Measurements from ENCODE around the gene RABL6. TPM values are rescaled to one million over a fixed set of nuclear protein-coding genes. Genes with fewer than 3 reads are reported as not detected.

RABL6 gene
- total RNA-seq, 2 donors from 2014 or later: 126 to 163 TPM

GRCh38 chr9:136773386-136774044, 34.2 kb upstream of the RABL6 start:
- intact Hi-C loops (cut with DNase I): no loop called here
- H3K27ac ChIP-seq: no peak overlapping the region
- no peak for TF ChIP-seq CTCF (IDR thresholded peaks at IDR 0.05)
- DNase-seq: no peak
- H3K27me3 ChIP-seq: no peaks in the 10 kb centered on the region
- H3K9ac ChIP-seq (ENCODE audit: low read depth in 2 of 2, low read length in 2 of 2): no peak overlapping the region
- H3K9me3 ChIP-seq: no peaks in the 10 kb centered on the region
- no peak overlapping the region for H3K4me3 ChIP-seq
- peaks cover 3% of the 10 kb centered on the region for H3K4me1 ChIP-seq
- no peaks in the 10 kb centered on the region for H3K36me3 ChIP-seq

DNA sequence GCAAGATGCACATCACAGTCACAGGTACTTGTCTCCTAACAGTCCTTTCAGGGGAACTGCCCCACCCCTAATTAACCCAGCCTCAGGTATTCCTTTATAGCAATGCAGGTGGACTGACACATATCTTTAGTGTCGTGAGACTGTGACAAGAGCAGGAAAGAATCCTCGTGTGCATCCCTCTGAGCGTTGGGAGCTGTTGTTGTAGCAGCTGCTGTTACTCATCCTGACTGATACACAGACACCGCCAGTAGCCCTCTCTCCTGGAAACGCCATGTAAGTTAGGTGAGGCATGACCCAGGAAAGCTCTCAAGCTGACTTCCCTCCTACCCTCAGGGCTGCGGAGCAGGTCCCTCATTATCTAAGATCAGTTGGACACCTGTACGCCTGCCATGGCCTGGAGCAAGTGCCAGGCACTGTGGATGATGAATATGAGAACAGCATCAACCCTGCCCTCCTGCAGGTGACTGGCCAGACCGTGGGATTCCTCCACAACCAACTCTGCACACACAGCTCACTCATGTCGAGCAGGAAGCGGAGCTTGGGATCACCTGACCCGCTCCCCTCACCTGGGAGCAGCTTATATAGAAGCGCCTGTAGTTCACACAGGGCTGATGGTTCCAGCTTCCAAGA, 33.2 kb upstream of the RABL6 start:
- no peaks in the 10 kb centered on the region for H3K9me3 ChIP-seq
- no peaks in the 10 kb centered on the region for H3K27me3 ChIP-seq
- no peak for TF ChIP-seq CTCF (IDR thresholded peaks at IDR 0.05)
- no peak for DNase-seq
- no peak overlapping the region for H3K4me3 ChIP-seq
- no peak overlapping the region for H3K9ac ChIP-seq (ENCODE audit: low read depth in 2 of 2, low read length in 2 of 2)
- no peaks in the 10 kb centered on the region for H3K36me3 ChIP-seq
- H3K4me1 ChIP-seq: peaks cover 3% of the 10 kb centered on the region
- intact Hi-C loops (cut with DNase I): no loop called here
- H3K27ac ChIP-seq: no peak overlapping the region

DNA sequence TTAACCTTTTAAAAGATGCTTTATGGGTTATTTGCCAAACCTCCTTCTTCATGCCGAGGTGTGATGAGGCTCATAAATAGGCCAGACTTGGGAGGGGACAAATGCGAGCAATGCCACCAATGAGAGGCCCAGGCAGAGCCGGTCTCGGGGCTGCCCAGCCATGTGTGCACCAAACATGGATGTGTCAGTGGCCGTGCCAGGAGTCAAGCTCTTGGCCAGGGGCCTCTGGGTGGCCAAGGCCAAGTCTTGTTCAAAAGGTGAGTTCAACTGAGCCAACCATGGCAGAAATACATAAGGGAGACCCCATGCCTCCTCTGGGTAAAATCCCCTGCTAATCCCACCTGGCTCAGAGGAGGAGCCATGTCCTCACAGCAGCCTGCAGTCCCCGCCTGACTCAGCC, 32.6 kb upstream of the RABL6 start:
- no peaks in the 10 kb centered on the region for H3K9me3 ChIP-seq
- H3K27me3 ChIP-seq: no peaks in the 10 kb centered on the region
- H3K36me3 ChIP-seq: no peaks in the 10 kb centered on the region
- no peak for DNase-seq
- H3K4me1 ChIP-seq: peaks cover 3% of the 10 kb centered on the region
- TF ChIP-seq CTCF (IDR thresholded peaks at IDR 0.05): no peak
- intact Hi-C loops (cut with DNase I): no loop called here
- H3K27ac ChIP-seq: no peak overlapping the region
- H3K9ac ChIP-seq (ENCODE audit: low read depth in 2 of 2, low read length in 2 of 2): no peak overlapping the region
- no peak overlapping the region for H3K4me3 ChIP-seq

DNA sequence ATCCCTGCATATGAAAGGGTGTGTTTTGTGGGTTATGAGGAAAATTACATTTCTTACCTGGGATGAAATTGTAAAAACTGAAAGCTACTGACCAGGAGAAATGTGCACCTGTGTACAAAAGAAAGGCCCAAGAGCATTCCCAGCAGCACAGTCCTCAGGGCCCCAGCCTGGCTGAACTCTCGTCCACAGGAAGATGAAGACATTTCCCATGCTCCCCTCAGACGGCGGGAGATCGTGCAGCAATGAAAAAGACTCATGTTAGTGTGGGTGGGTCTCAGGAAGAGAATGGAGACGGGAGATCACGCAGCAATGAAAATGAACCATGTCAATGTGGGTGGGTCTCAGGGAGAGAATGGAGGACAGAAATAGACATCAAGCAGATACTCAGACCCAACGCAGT, 30.8 kb upstream of the RABL6 start:
- Histone ChIP-seq H3K4me3 (no peak overlapping the region), H3K4me1 (peaks cover 3% of the 10 kb centered on the region)
- intact Hi-C loops (cut with DNase I): no loop called here

GRCh38 chr9:136777359-136777758, 30.4 kb upstream of the RABL6 start:
- no peak for TF ChIP-seq CTCF (IDR thresholded peaks at IDR 0.05)
- Histone ChIP-seq H3K9ac (ENCODE audit: low read depth in 2 of 2, low read length in 2 of 2) (no peak overlapping the region), H3K4me1 (peaks cover 3% of the 10 kb centered on the region), H3K4me3 (no peak overlapping the region), H3K27me3 (no peaks in the 10 kb centered on the region), H3K9me3 (no peaks in the 10 kb centered on the region), H3K27ac (peak overlapping the region; percentile 40), H3K36me3 (no peaks in the 10 kb centered on the region)
- intact Hi-C loops (cut with DNase I): no loop called here
- peak; percentile 73 for DNase-seq

More for the DNA sequence above, 30.8 kb upstream of the RABL6 start:
- H3K27ac ChIP-seq: peak overlapping the region; percentile 40
- no peak for DNase-seq
- no peaks in the 10 kb centered on the region for H3K9me3 ChIP-seq
- no peaks in the 10 kb centered on the region for H3K36me3 ChIP-seq
- no peaks in the 10 kb centered on the region for H3K27me3 ChIP-seq
- H3K9ac ChIP-seq (ENCODE audit: low read depth in 2 of 2, low read length in 2 of 2): no peak overlapping the region
- TF ChIP-seq CTCF (IDR thresholded peaks at IDR 0.05): no peak
